K562 treated with DMSO at 1 percent for 4 hours (cell line): ENCODE data around the gene PCOLCE2. TPM values are rescaled to one million over a fixed set of nuclear protein-coding genes. Genes with fewer than 3 reads are reported as not detected.

Source experiments
- total RNA-seq: library from RNA; unstranded; fragments of 300-600 nt; gene quantifications from 2 replicates; pipeline ENCODE4 v1.2.3, GENCODE V29; 2022; ENCODE audit not compliant: insufficient read depth

Gene PCOLCE2
- not detected in 2 replicates for total RNA-seq

GRCh38 chr3:142888481-142889211 lies at the start of gene PCOLCE2:
TSS of gene PCOLCE2 (minus strand) at chr3:142889083. CDS start at chr3:142888896, 187 bp downstream.

Other genes with a start within 250 kb of the PCOLCE2 start
- gene TRPC1, start 165.0 kb downstream of the PCOLCE2 start, total RNA-seq: 4.5 and 6.1 TPM in 2 replicates
- gene PAQR9, start 74.6 kb upstream of the PCOLCE2 start, total RNA-seq: not detected in 2 replicates
- gene U2SURP, start 112.5 kb upstream of the PCOLCE2 start, total RNA-seq: 27.9 and 35.2 TPM in 2 replicates
- 15.8 and 18.3 TPM in 2 replicates for gene CHST2, start 230.7 kb upstream of the PCOLCE2 start, total RNA-seq